ENCODE measurements around the gene REPS1.
"Not testable (repeated sequence)": the region's sequence is repeated elsewhere in the genome, so short reads cannot be mapped to it uniquely, and the experiment has no call there.

Gene REPS1

GRCh38 chr6:139003751-139004150 is 15.7 kb upstream of the REPS1 start:
- no peak for DNase-seq

- no peak for DNase-seq
Measured at GRCh38 chr6:138999949-139000725, 12.1 kb upstream of the REPS1 start.

GRCh38 chr6:138997136-138997535 is 9.1 kb upstream of the REPS1 start:
- no peak for DNase-seq

- DNase-seq, result no peak
Measured at GRCh38 chr6:138996524-138996923, 8.5 kb upstream of the REPS1 start.

GRCh38 chr6:138993410-138993809 is 5.4 kb upstream of the REPS1 start:
- DNase-seq, result not testable (repeated sequence)

- DNase-seq, result not testable (repeated sequence)
Measured at GRCh38 chr6:138992965-138993364, 4.9 kb upstream of the REPS1 start.

GRCh38 chr6:138991206-138991605 is 3.2 kb upstream of the REPS1 start:
- DNase-seq, result no peak

GRCh38 chr6:138989098-138989983 is 1.3 kb upstream of the REPS1 start:
- no peak for DNase-seq

- DNase-seq, result no peak
Measured at GRCh38 chr6:138988469-138988834, 399 bp upstream of the REPS1 start.

- no peak for DNase-seq
Measured at GRCh38 chr6:138987080-138987642, 892 bp downstream of the REPS1 start.

GRCh38 chr6:138986578-138986977 is 1.5 kb downstream of the REPS1 start:
- no peak for DNase-seq

- DNase-seq, result no peak
Measured at GRCh38 chr6:138981416-138981815, 6.6 kb downstream of the REPS1 start.

GRCh38 chr6:138979813-138980668 is 8.0 kb downstream of the REPS1 start:
- no peak for DNase-seq

- DNase-seq, result no peak
Measured at GRCh38 chr6:138979365-138979764, 8.7 kb downstream of the REPS1 start.

- no peak for DNase-seq
Measured at GRCh38 chr6:138978229-138978628, 9.8 kb downstream of the REPS1 start.

GRCh38 chr6:138977646-138978167 is 10.3 kb downstream of the REPS1 start:
- no peak for DNase-seq

- DNase-seq, result no peak
Measured at GRCh38 chr6:138977242-138977641, 10.8 kb downstream of the REPS1 start.

GRCh38 chr6:138975815-138976214 is 12.2 kb downstream of the REPS1 start:
- DNase-seq, result no peak

- no peak for DNase-seq
Measured at GRCh38 chr6:138973466-138974153, 14.4 kb downstream of the REPS1 start.

- DNase-seq, result no peak
Measured at GRCh38 chr6:138972226-138972665, 15.8 kb downstream of the REPS1 start.

- DNase-seq, result no peak
Measured at GRCh38 chr6:138971601-138972000, 16.5 kb downstream of the REPS1 start.
